Cortex of kidney (tissue), 1 donor: Measurements from ENCODE around the gene RPL19.

Experiments
- DNase-seq: peaks from one replicate; lab custom pipeline; 2025; lab: John Stamatoyannopoulos, UW

Gene RPL19

DNA sequence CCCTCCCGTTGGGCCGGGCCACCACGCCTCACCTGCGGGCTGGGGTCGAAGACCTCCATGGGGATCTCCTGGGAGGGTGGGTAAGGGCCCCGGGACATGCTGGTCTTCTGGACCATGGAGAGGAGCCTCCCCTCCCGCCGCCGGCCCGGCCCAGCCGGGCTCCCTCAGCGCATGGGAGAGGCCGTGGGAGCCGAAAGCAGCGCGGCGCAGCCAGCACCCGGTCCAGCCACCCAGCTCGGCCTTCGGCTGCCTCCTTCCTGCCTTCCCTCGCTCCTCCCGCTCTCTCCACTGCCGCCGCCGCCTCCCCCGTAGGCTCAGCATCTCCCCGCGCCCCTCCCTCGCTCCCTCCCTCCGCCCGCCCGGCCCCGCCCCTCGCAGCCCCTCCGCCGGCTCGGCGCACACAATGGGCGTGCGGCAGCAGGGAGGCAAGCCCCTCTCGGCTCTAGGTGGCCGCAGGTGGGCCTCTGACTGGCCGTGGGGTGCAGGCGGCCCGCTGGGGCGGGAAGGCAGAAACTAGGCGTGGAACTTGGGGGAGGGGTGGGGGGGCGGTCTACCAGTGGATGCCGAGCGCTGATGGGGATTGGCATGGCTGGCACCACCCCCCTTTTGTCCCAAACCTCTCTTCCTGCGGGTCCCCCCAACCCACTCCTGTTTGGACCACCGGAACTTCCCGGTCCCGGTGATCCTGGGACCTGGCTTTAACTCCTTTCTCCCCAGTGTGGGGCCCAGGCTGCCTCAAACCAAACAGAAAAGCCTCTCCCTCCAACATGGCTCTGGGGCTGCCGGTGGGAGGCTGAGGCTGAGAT is 2.5 kb upstream of the RPL19 start, which contains the start of gene CACNB1:
Gene CACNB1, minus strand, starts transcription at position 290 of the 806 bp plus-strand sequence. Its CDS starts 174 bp downstream, at position 116.
- no peak for DNase-seq

DNA sequence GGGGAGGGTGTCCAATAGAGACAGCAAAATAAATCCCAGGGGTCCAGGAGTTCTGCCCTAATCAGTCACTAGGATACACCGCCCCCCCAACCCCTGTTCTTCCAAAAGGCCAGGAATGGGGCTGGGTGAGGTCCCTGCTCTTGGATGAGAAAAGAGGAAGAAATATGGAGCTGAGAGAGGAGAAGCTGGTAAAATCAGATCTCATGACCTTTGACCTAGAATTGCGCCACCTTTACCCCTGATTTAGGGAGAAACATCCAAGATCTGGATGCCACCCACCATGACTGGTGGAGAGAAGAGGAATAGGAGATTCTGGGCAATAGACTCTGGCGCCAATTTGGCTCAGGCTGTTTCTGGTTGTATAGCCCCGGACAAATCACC is 1.9 kb upstream of the RPL19 start:
- DNase-seq, result no peak

DNA sequence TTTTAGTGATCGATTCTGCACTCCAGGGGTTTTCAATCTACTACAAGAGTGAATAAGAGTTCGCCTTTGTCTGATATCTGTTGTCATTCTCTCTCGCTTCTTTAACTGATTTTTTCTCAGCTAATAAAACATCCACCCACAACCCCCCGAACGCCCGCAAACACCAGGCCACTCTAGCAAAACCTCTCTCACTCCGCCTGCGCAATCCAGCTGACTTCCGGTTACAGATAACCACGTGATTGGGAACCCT is 338 bp upstream of the RPL19 start:
- no peak for DNase-seq

DNA sequence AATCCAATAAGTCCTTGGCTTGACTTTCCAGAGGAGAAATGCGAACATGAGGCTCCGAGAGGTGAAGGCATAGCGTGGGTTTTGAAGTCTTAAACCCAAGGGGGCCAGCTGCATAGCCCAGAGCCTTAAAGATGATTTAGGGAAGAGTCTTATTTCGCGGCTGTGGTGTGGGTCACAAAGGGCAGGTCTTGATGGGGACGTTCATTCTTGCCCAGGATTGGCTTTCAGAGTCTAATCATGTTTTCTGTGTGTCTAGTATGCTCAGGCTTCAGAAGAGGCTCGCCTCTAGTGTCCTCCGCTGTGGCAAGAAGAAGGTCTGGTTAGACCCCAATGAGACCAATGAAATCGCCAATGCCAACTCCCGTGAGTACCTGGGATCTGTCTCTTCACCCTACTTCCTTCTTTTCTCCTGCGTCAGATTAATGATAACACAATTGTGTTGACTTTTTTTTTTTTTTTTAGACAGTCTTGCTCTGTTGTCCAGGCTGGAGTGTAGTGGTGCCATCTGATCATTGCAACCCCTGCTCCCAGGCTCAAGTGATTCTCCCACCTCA is 951 bp downstream of the RPL19 start:
- DNase-seq, result no peak

DNA sequence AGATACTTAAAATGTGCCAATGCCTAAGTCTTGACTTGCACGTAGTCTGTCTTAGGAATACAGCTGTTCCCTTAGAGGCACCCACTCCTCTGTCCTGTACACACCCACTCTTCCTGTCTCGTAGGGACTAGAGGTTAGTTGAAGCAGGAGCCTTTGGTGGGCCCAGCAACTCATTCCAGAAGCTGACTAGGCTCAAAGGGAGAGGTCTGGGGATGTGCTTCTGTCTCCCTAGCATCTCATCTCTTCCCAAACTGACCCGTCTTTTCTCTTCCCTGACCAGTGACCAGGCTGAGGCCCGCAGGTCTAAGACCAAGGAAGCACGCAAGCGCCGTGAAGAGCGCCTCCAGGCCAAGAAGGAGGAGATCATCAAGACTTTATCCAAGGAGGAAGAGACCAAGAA is 4.2 kb downstream of the RPL19 start:
- DNase-seq, result no peak

GRCh38 chr17:39205112-39205526 is 5.0 kb downstream of the RPL19 start:
- DNase-seq, result no peak

DNA sequence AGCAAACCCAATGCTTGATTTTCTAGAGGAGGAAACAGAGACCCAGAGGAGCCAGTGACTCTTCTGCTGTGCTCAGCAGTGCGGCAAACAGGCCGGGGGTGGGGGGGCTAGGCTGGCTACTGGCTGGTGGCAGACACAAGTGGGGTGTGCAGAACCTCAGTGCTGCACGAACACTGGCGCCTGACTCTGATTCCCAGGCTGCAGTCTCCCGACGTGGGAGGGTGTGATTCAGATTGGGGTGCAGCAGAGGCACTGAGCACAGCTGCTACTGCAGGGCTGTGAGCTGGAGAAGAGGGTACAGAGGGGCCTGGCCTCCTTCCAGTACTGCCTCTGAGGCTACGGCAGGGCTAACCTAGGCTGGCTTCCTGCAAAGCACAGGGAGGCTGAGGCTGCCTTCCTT is 8.1 kb downstream of the RPL19 start:
- DNase-seq, result no peak

GRCh38 chr17:39208893-39209292 is 8.8 kb downstream of the RPL19 start:
- no peak for DNase-seq

DNA sequence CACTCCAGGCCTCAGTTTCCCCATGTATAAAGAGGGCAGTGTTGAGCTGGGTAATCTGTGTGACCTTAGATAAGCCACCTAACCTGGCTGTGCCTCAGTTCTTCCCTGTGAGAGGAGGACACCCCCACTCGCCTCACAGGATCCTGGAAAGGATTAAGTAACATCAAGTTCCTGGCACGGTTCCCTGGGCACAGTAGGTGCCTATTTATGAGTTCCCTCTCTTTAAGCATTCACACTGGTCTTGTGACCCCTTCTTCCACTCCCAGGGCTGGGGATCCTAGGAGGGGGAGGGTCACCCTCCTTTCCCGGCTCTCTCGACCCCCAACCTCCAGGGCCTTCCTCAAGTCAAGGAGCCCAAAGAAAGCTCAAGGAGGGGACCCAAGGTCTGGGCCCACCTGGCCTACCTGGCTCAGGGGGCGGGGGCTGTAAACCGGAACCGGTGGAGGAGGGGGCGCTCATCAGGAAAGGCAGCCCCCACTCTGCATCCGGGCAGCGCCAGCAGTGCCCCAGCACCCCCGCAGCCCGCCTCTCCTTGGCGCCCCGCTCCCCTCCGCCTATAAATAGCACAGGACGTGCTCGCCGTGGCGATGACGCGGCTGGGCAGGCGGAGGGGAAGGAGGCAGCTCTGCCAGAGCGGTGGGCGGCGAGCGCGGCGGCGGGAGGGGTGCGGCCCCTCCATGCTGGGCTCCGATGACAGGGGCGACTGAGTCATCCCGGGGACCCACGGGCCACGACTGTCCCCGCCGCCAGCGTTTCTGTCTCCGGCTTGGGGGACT is 9.4 kb downstream of the RPL19 start:
- DNase-seq, result no peak

DNA sequence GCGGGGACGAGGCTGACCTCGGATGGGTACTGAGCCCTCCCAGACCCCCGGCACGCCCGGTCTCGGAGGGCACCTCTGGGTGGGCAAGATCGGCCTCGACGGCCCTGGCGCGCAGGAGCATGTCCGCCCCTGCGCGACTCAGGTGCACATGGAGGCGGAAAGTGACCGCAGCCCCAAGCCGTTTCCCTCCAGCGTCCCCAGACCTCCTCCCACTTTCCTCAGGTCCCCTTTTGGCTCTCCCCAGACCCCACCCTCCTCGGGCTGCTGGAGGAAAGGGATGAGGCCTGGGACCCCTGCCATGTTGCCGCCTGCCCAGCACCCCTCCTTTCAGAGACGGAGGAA is 10.0 kb downstream of the RPL19 start:
- DNase-seq, result no peak

DNA sequence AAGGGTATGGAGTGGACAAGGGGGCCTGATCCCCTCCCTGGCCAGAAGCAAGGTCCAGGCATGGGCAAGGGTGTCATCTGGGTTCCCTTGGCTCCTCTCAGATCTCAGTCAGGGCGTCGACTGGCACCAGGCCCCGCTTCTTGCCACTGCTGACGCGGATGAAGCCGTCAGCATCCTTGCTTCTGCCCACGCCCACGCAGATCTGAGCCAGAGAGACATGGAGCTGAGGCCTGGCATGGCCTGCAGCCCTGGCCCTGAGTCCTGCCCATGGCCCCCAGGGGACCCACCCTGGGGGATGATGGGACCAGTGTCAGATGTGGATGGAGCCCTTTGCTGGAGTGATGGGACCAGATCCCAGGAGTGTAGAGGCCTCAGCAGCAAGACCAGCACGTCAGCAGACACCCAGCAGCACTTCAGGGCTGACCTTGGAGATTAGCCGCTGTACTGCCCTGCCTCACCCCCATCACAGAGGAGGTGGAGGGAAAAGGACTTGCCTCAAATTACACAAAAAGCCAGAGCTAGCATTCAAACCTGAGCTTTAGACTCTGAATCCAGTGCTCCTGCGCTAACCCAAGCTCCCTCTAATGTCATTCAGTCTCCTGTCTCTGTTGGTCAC is 12.2 kb downstream of the RPL19 start:
- DNase-seq, result no peak

- DNase-seq, result no peak
Observed at GRCh38 chr17:39212841-39213480, 12.9 kb downstream of the RPL19 start.

DNA sequence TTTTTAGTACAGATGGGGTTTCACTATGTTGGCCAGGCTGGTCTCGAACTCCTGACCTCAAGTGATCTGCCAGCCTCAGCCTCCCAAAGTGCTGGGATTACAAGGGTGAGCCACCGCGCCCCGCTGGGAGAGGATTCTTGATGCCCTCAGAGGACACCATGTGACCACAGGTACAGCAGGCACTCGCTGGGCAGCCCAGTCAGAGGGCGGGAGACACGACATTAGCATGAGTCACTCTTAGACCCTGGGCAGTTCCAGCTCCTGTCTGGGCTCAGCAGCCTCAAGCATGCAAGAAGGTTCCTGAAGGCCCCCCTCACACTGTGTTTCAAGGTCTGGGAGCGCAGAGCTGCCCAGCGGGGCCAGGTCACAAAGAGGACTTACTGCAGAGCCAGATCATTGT is 13.8 kb downstream of the RPL19 start:
- DNase-seq, result no peak

DNA sequence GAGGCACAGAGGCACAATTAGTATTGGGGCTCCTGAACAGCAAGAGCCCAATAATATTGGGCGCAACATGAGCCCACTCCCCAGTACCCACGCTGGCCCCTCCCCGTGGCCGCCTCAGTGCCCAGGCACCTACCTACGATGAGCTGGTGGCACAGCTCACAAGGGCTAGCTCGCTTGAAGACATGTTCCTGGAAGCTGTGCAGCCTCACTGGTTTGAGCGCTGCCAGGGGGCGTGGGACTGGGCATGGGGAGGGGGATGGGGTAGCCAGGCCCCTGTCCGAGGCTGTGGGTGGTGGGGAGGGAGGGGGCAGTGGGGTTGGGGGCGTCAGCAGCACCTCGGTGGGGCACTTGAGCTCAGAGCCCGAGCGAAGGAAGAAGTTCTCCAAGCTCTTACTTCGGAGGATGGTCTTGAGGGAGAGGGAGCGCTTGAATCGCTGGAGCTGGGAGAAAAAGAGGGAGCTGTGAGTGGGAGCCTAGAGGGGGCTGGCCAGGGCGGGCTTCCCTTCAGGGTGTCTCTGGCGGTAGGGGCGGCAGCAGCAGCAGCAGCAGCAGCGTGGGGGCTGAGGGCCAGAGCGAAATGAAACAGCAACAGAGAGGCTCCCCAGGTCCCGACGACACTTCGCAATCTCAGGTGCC is 17.8 kb downstream of the RPL19 start:
- no peak for DNase-seq

- DNase-seq, result no peak
Observed at GRCh38 chr17:39218906-39219305, 18.8 kb downstream of the RPL19 start.

- no peak for DNase-seq
Observed at GRCh38 chr17:39219647-39220154, 19.6 kb downstream of the RPL19 start.

DNA sequence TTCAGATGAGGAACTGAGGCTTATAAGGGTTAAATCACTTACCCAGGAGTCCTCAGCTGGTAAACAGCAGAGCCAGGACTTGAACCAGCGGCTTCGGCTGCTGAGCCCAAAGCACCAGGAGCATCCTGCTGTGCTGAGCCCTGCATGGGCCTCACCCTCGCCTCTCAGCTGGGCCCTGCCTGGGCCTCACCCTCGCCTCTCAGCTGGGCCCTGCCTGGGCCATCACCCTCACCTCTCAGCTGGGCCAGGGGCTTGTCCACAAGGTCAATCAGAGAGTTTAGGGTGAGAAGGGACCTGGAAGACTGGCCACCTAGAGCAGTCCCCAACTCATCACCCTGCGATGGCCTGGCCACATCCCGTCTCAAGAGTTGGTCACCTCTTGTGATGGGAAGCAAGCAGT is 21.5 kb downstream of the RPL19 start:
- no peak for DNase-seq

DNA sequence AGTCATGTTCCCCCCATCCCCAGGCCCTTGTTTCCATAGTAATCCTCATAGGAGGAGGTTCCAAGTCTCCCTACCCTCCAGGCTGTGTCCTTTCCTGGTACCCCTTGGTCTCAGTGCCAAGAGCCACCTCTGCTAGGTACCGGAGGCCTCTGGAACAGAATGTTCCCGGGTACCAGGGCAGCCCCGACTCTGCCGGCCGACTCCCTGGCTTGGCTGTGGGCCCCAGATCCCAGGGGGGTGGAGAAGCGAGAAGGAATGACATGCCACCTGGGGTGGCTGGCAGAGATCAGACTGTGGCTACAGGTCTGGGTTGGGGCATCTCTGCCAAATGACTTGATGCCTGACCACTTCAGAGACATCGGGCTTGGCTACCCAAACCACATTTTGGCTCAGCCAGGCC is 22.1 kb downstream of the RPL19 start:
- no peak for DNase-seq

DNA sequence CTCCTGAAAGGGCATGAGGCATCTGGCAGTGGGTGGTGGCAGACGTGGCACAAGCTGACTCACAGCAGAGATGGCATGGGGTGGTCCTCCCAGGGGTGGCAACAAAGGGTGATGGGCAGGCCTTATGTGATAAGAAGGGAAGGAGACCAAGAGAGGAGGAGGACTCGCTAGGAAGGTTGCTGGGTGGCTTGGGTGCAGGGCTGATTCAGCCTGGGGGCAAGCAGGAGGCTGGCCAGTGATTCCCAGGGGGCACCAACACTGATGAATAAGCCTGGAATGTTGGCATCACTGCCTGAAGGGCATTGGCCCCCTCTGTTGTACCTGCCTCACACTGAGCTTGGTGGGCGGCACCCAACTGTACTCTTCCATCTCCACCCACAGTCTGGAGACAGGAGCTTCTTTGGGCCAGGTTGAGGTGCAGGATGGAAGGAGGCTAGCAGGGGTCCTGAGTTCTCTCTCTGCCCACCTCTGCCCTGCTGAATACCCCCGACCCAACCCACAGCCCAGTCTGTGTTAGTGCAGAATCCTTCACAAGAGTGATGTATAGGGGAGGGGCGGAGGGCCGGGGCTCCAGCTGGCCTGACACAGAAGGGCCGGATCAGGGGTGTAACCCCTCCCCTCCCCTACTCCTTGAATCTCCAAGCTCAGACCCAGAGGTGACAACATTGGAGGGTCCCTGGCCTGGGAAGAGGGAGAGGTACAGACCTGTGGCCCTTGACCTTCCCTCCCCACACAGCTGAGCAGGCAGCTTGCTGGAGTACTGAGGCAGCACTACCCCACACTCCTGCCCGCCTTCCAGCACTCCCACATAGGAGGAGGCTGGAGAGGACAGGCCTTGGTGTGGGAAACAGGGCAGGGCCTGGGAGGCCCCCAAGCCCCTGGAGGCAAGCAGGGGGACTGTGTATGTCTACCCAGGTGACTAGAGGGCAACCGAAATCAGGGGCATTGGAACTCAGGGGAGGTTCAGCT is 23.1 kb downstream of the RPL19 start:
- DNase-seq, result no peak

DNA sequence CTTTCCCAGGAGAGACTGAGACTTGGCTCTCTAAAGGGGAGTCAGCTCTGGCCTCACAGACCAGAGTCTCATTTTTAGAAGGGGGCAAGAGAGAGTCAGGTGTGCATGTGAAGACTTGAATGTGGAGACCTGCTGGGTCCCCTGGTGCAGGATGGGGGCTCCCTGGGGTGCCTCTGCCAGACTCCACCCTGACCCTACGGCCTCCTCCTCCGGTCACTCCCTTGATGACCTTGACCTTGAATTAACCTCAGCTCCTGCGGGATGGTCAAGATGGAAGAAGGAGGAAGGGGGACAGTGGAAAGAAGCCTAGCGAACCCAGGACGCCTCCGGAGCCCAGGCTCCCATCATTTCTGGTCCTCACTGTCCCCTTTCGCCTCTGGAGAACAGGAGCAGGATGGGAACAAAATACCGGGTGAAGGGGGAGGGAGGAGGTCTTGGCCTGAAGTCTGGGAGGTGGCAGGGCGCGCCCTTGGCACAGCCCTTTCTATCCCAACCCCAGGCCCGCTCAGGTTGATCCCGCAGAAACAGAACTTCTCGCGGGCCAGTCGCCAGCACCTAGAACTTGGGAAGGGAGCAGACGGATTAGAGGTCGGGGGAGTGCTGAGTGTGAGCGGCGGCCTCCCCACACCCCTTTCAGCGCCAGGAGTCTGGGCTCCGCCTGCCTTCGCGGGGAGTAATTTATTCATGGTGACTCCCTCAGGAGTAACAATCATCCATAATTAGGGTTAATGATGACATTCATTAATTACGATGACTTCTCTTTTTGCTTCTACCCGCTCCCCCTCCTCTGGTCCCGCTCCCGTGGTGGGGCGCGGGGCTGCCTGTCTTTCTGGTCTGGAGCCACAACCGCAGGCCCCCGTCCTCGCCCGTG is 24.1 kb downstream of the RPL19 start:
- DNase-seq, result no peak
